Tibial nerve (tissue), 3 donors: ENCODE results near the gene KCNK3.

Experiments used
- CTCF ChIP-seq, 5 experiments: fragments of 200-600 bp in 3 of 5; fragments of 450-650 bp in 2 of 5; sonication (generic) in 3 of 5; IDR thresholded peaks; one replicate each; pipeline ENCODE4 v1.5.1; 2016 to 2019; ENCODE audit warnings: antibody characterized with exemption in 5 of 5, mild to moderate bottlenecking in 3 of 5, moderate library complexity in 2 of 5
- POLR2A ChIP-seq, 2 donors: fragments of 450-650 bp; IDR thresholded peaks; one replicate each; pipeline ENCODE4 v1.6.1; 2017; ENCODE audit warnings: antibody characterized with exemption in 2 of 2, mild to moderate bottlenecking in 2 of 2, moderate library complexity in 2 of 2

- TF ChIP-seq CTCF (IDR thresholded peaks at IDR 0.05) (no peak), POLR2A (IDR thresholded peaks at IDR 0.05) (no peak)
Measured at GRCh38 chr2:26666671-26667070, 25.9 kb upstream of the KCNK3 start.
